Esophagus mucosa (tissue), 1 donor: ENCODE measurements around the gene HSD3B7. TPM values are rescaled to one million over a fixed set of nuclear protein-coding genes. Genes with fewer than 3 reads are reported as not detected.
"Not testable (repeated sequence)": the region's sequence is repeated elsewhere in the genome, so short reads cannot be mapped to it uniquely, and the experiment has no call there.

Experiments
- ATAC-seq: fragments of 200-7000 bp; cut with Tn5 transposase; one replicate; pipeline ENCODE4 v1.9.1; 2020
- total RNA-seq: library from RNA; stranded (reverse); gene quantifications from one replicate; pipeline ENCODE4 v1.2.4, GENCODE V29; 2023
- donor health status: DM: yes; HTN: yes; CAD: no.

Gene HSD3B7
- 14.5 TPM for total RNA-seq

GRCh38 chr16:30984669-30985400 lies at the start of gene HSD3B7:
Gene HSD3B7 (plus strand): TSS chr16:30985207. CDS start chr16:30985659, 452 bp downstream.
- peak; percentile 85 for ATAC-seq

DNA sequence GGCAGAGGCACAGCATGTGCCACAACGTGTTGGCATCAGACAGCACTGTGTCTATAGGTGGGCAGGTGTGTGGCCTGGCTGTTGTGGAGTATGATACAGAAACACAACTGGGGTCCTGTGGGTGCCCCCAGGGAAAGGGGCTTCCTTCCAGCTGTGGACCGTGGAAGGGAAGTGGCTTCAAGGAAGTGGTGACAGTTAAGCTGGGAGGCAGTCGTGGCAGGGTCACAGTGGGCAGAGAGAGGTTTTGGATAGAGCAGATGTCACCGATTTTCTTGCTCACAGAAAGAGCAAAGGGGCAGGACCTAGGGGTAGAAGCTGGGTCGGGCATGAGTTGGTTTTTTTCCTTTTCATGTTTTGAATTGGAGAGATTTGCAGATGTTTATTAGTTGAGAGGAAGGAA lies 47.3 kb upstream of the HSD3B7 start:
- no peak for ATAC-seq

DNA sequence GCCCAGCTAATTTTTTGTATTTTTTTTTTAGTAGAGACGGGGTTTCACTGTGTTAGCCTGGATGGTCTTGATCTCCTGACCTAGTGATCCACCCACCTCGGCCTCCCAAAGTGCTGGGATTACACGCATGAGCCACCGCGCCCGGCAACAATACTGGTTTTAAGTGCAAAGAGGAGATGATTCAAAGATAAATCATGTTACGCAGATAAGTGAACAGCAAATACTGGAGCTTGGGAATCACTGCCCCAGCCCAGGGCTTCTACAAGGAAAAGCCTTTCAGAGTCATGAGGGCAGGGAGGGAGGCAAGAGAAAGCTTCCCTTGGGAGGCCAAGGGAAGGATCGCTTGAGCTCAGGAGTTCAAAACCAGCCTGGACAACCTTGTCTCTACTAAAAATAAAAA lies 45.4 kb upstream of the HSD3B7 start:
- ATAC-seq, result not testable (repeated sequence)

DNA sequence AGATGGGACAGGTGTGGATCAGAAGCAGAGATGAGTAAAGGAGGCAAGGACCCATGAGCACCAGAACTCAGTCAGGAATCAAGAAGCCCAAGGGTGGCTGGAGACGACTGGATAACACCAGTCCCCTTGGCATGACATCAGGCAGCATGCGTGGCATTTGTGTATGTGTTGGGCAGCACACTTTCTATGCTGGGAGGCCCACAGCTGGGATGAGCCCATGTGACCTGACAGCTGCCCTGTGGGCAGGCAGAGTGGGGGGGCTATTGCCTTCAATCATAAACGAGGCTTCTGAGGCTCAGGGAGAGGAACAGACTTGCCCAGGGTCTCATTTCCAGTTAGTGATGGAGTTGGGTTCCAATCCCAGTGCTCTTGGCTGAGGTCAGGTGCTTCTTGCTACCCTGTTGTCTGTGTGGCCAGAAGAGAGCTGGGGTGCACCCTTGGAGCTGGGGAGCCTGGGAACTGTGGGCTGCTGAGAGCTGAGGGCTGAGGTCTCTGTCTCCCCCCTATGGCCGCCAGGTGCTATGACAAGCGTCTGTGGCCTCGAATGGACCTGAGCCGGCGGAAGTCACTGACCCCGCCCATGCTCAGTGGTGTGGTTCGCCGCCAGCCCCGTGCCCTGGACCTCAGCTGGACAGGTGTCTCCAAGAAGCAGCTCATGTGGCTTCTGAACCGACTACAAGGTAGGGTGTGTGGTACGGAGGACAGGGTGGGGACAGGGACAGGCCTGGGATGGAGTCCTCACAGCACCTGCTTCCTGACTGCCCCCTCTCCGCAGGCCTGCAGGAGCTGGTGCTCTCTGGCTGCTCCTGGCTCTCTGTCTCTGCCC lies 43.2 kb upstream of the HSD3B7 start:
- ATAC-seq, result peak; percentile 87

- ATAC-seq, result no peak
These were observed 42.6 kb upstream of the HSD3B7 start for GRCh38 chr16:30942426-30942806.

DNA sequence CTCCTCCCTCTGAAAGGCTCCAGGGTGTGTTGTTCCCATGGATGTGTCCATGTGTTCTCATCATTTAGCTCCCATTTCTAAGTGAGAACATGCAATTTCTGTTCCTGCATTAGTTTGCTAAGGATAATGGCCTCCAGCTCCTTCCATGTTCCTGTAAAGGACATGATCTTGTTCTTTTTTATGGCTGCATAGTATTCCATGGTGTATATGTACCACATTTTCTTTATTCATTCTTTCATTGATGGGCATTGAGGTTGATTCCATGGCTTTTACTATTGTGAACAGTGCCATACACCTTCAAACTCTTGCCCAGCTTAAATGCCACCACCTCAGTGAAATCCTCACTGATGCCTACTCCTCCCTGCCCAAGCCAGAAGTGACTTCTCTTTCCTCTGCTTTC lies 40.7 kb upstream of the HSD3B7 start:
- no peak for ATAC-seq

DNA sequence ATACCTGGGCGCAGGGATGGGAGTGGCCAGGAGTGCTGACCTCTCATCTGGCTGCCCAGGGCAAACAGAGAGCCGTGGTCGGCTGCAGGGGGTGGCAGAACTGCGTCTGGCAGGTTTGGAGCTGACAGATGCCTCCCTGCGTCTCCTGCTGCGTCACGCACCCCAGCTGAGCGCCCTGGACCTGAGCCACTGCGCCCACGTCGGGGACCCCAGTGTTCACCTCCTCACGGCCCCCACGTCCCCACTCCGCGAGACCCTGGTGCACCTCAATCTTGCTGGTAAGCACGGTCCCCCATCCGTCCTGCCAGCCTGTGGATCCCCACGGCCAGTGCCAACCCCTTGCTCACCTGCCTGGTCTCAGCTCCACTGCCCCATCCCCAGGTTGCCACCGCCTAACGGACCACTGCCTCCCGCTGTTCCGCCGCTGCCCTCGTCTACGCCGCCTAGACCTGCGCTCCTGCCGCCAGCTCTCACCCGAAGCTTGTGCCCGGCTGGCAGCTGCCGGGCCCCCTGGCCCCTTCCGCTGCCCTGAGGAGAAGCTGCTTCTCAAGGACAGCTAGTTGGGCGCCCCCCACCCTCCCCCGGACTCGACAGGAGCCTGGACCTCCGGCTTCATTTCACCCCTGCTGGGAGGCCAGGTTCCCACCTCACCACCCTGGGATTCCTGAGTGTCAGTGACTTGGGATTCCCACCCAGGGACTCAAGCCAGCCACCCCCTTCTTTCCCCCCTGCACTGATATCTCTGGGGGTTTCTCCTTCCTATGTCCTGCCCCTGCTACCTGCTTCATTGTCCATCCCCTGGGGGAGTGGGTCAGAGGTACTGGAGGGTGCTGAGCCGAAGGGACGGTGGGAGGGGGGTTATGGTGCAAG lies 38.1 kb upstream of the HSD3B7 start:
- no peak for ATAC-seq

DNA sequence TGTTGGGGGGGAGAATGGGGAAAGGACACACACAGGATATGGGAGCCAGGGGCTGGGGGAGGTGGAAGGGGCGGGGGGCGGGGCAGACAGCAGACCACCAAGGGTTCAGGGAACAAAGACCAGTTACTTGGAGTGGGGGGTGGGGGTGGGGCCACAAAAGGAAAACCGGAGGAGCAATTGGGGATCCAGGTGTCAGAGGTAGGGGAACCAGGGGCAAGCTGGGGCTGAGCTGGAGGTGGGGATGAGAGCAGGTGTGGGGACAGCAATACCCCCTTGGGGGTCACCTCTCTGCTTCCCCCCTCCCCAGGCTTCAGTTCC lies 37.5 kb upstream of the HSD3B7 start:
- ATAC-seq, result no peak

DNA sequence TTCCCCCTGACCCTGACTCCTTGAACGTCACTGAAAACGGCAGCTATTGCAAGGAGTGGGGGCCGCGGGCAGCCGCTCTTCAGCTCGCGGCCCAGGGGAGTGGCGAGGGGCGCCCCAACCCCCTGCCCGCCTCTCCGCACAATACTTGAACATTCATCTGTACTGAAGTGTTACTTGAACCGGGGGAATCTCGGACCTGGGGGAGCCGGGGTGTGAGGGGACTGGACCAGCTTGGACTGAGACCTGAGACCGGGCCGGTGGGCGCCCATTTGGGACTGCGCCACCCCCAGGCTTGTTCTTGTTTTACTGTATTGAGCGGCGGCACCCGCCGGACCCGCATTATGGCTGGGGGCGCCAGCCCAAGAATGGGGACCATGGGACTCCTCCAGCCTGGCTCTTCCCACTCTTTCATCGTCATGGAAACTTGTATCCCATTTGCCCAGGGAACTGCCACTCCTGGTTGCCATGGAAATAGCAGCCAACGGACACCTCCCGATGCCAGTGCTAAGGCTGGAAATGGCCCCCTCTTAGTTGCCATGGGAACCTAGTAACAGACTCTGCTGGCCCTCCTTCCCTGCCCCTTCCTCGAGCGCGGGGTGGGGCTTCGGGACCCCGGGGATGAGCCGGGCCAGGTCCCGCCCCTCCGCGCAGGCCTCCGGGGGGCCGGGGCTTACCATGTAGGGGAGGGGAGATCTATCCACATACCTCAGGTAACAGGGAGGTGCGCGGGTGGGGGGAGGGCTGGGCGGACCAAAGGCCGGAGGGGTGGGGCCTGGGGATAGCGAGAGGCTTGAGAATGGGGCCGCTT lies 36.9 kb upstream of the HSD3B7 start:
- peak; percentile 31 for ATAC-seq

GRCh38 chr16:30948667-30949649 lies 36.0 kb upstream of the HSD3B7 start, which contains the start of gene ORAI3:
Gene ORAI3 (plus strand): TSS chr16:30949068. CDS start chr16:30949290, 222 bp downstream.
- peak; percentile 56 for ATAC-seq

- ATAC-seq, result peak; percentile 86
These were observed 35.1 kb upstream of the HSD3B7 start for GRCh38 chr16:30949650-30950515.

DNA sequence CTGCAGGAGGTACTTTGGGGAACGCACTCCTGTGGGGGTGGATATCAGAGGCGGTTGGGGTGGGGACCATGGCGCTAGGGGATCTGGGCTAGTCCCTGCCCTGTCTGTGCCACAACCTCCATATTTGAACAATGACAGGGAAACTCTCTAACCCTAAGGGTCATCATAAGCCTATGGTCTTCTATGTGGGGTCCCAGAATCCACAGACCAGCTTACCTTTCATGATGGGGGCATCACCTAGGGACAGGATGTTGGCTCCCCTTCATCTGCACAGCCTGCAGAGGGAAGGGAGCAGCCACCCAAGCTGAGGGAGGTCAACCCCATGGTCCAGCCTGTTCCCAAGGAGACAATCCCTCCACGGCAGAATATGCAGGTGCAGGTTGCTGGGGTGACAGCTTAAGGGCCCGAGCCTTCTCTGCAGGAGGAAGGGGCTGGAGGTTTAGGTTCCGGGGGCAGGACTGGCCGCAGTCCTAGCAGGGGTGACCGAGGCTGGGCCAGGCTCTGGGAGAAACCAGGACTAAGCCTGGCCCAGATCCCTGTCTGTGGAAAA lies 34.4 kb upstream of the HSD3B7 start:
- ATAC-seq, result no peak

DNA sequence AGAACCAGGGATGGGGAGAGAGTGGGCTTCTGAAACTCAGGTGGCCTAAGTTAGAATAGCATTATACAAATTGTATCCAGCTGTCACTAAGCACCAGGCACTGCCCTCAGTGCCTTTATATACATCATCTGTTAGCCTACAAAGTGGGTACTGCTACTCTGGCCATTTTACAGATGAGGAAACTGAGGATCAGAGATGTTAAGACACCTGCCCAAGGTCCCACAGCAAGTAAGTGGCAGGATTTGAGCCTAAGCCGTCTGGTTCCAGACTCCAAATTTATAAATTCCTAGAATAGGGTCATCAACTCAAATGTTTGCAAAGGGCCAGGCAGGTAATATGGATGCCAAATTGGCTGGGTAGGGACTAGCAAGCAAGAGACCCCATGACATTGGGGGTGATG lies 33.8 kb upstream of the HSD3B7 start:
- no peak for ATAC-seq

DNA sequence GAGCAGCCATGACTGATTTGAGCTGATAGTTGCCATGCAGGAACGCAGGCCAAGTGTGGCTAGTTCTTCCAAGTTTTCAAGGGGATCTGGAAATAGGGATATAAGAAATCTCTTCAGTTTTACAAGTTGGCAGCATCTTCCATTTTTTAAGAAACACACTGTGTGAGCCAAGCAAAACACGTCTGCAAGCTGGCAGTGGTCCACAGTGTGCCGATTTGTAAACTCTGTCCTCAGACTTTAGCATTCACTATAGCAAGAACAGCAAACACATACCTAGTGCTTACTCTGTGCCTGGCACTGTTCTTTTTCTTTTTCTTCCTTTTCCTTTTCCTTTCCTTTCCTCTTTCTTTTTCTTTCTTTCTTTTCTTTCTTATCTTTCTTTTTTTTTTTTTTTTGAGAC lies 33.3 kb upstream of the HSD3B7 start:
- no peak for ATAC-seq

GRCh38 chr16:30953111-30953510 lies 31.9 kb upstream of the HSD3B7 start:
- ATAC-seq, result no peak

GRCh38 chr16:30953511-30954124 lies 31.4 kb upstream of the HSD3B7 start:
- no peak for ATAC-seq

DNA sequence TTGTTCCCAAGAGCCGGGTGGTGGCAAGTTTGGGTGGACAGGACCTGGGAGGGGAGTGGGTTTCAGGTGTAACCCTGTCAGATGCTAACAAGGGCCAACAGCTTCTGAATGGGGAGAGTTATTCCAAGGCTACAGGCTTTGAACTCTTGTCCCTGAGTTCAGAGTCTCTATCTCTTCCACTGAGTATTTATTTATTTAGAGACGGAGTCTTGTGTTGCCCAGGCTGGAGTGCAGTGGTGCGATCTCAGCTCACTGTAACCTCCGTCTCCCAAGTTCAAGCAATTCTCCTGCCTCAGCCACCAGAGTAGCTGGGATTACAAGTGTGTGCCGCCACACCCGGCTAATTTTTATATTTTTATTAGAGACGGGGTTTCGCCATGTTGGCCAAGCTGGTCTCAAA lies 30.0 kb upstream of the HSD3B7 start:
- ATAC-seq, result no peak

DNA sequence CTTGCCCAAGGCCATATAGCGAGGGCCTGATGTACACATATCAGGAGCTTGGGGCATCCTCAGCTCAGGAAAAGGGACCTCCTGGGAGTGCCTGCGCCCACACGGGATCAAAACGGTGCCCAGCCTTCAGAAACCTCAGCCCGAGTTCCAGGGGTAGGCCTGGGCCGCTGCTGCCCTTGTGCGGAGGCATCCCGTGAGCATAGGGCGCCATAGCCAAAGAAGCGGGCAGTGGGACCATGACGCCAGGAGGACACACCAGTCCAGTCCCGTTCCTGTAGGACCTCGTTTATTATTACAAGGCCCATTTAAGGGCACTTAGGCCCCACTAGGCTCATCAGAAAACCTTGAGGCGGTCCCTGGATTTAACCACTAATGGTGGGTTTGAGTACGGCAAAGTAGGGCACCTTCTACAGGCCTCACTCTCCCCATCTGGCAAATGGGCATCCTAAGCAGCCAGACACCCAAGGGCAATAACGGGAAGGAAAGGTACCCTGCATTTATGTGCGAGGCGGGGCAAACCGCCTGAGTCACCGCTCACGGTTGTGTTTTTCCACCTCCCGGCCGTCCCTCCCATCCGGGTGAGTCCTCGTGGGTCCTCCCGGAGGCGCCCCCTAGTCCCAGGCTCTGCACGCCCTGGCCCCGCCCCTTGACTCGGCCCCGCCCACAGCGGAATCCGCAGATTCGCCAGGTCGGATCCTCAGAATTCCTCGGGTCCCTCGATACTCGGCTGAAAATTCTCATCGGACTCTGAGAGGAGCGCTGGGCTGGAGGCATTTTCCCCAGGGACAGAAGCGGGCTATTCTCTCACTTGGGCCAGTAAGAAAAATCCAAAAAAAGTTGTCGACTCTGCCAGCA lies 28.2 kb upstream of the HSD3B7 start:
- peak; percentile 78 for ATAC-seq
